Progenitor cell of endocrine pancreas (in vitro differentiated cells): Measurements from ENCODE around the gene WDR18. TPM values are rescaled to one million over a fixed set of nuclear protein-coding genes. Genes with fewer than 3 reads are reported as not detected.

Experiments
- DNase-seq: peaks from one replicate; pipeline ENCODE4 v3.0.0; 2021; ENCODE audit warnings: low spot score; ENCODE audit not compliant: unreplicated experiment
- H3K27ac Mint-ChIP-seq: 2 replicates; pipeline ENCODE4 v1.8.0; 2021; ENCODE audit warnings: mild to moderate bottlenecking, moderate library complexity, mixed read lengths
- H3K27me3 Mint-ChIP-seq: 2 replicates; pipeline ENCODE4 v1.8.0; 2021; ENCODE audit warnings: mixed read lengths
- H3K36me3 Mint-ChIP-seq: 2 replicates; pipeline ENCODE4 v1.8.0; 2022; ENCODE audit warnings: mixed read lengths; ENCODE audit not compliant: insufficient read depth
- H3K4me1 Mint-ChIP-seq: 2 replicates; pipeline ENCODE4 v1.8.0; 2021; ENCODE audit warnings: low read depth, mixed read lengths
- H3K4me3 Mint-ChIP-seq: 2 replicates; pipeline ENCODE4 v1.8.0; 2021; ENCODE audit warnings: low read depth, mild to moderate bottlenecking, moderate library complexity, mixed read lengths
- H3K9me3 Mint-ChIP-seq: 2 replicates; pipeline ENCODE4 v1.8.0; 2021; ENCODE audit warnings: low read depth, mixed read lengths
- CTCF ChIP-seq: fragments of 200-600 bp; sonication (generic); IDR thresholded peaks from one replicate; pipeline ENCODE4 v1.5.0; 2021; ENCODE audit warnings: antibody characterized with exemption, mild to moderate bottlenecking; ENCODE audit not compliant: unreplicated experiment
- total RNA-seq: library from RNA; stranded (reverse); gene quantifications from 2 replicates; pipeline ENCODE4 v1.2.1, GENCODE V29; 2021

The WDR18 gene
- total RNA-seq, 1 donor from 2014 or later = 72.3 TPM

DNA sequence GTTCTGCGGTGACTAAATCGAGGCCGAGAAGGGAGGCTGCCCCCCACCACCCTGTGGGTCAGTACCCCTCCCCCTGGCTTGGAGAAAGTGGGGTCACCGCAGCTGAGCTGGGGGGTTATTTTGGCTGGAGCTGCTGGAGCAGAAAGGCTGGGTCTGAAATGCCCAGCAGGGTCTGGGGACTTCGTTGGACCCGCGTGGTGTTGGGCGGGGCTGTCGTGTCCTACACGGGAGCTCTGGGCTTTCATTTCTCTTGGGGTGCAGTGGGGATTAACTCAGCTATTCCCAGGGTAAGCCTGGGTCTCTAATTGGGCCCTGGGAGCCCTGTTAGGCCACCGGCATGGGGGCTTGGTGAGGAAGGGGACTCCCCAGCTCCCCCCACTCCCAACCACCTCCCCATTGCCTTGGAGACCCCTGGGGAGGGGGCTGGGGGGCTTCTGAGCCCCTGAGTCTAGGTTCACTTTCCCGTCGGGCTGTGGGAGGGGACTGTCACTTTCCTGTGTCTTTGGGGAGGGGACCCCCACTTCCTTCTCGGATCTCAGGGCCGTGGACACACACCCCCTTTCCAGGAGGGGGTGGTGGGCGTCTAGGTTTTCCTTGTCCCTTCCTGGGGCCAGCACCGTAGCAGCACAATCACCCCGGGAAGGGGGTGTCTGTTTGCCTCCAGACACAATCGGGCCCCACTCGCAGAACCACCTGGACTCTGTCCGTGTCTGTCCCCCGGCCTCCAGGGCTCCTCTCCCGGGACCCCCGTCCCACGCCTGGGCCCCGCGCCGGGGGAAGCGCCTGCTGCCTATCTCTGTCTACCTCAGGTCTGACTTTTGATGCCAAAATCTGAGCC lies 10.2 kb upstream of the WDR18 start:
- DNase-seq = no peak
- no peak overlapping the region for H3K4me3 Mint-ChIP-seq
- H3K27me3 Mint-ChIP-seq = no peaks in the 10 kb centered on the region
- peaks cover 3% of the 10 kb centered on the region for H3K9me3 Mint-ChIP-seq
- no peak overlapping the region for H3K27ac Mint-ChIP-seq
- no peak for TF ChIP-seq CTCF
- peaks cover 16% of the 10 kb centered on the region for H3K36me3 Mint-ChIP-seq
- no peaks in the 10 kb centered on the region for H3K4me1 Mint-ChIP-seq

DNA sequence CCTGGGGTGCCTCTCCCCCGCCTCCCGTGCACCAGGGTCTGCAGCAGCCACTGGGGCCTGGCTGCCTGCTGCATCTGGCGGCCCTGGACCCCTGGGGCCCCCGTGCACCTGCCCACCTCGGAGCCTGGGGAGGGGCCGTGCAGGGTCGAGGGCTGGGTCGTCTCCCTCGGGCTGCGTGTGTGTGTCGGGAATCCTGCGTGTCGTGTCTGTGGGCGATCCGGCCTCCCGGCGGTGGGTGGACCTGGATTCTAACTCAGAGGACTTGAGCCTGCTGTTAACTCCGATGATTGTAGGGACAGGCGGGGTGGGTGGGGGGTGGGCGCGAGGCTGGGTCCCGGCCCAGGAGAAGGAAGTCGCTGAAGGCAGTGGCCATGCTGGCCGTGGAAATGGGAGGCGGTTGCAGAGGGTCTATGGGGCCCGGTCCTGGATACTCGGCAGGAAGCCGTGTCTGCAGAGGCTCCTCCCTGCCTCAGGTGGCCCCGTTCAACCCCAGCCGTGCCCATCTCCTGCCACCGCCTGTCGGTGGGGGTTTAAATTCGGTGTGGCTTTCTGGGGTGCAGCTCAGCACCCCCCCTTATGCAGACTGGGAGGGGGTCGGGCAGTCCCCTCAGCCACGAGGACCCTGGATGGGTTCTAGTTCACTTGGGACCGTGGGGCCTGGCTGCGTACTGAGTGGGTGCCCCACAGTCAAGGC lies 9.4 kb upstream of the WDR18 start:
- no peak for TF ChIP-seq CTCF
- H3K4me3 Mint-ChIP-seq = no peak overlapping the region
- peaks cover 3% of the 10 kb centered on the region for H3K9me3 Mint-ChIP-seq
- H3K36me3 Mint-ChIP-seq = peaks cover 13% of the 10 kb centered on the region
- H3K27ac Mint-ChIP-seq = peak overlapping the region; percentile 24
- DNase-seq = no peak
- H3K4me1 Mint-ChIP-seq = peaks cover 2% of the 10 kb centered on the region
- no peaks in the 10 kb centered on the region for H3K27me3 Mint-ChIP-seq

DNA sequence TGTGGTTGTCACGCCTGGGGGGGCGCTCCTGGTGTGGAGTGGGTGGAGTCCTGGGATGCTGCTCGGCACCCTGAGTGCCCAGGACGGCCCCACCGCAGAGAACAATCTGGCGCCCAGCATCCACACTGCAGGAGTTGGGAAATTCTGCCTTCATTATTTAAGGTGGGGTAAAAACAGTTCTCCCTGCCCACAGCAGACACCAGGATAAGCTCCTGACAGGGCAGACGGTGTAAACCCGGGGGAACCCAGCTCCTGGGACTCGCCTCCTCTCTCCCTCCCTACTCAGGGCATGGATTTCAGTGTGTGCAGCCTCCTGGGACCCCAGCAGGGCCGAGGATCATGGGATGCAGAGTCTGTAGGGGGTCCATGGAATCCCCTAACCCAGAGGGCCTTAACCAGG lies 7.7 kb upstream of the WDR18 start:
- H3K4me3 Mint-ChIP-seq = no peak overlapping the region
- DNase-seq = no peak
- no peak for TF ChIP-seq CTCF

DNA sequence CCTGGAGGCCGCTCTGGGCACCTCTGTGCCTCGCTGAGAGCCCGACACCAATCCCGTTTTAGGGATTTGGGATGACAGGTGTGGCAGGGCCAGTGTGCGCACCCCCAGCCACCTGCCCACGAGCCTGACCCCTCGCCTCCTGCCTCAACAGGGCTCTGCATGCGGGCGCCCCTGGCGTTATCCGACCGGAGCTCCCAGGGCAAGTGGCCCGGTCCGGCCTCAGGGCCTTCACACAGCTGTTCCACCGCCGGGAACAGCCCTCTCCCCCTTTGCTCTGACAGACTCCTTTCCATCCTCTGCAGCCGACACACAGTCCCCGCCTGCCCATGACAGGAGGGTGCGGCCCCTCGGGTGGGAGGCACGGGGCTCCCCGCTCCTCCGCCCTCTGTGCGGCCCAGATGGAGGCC lies 7.1 kb upstream of the WDR18 start:
- no peak for DNase-seq
- Mint-ChIP-seq H3K4me3 (no peak overlapping the region), H3K27me3 (no peaks in the 10 kb centered on the region), H3K9me3 (no peaks in the 10 kb centered on the region), H3K36me3 (peaks cover 3% of the 10 kb centered on the region), H3K27ac (no peak overlapping the region), H3K4me1 (peaks cover 10% of the 10 kb centered on the region)
- no peak for TF ChIP-seq CTCF

More for the DNA sequence above, 7.7 kb upstream of the WDR18 start:
- Mint-ChIP-seq H3K4me1 (peaks cover 10% of the 10 kb centered on the region), H3K9me3 (no peaks in the 10 kb centered on the region), H3K27ac (no peak overlapping the region), H3K36me3 (peaks cover 3% of the 10 kb centered on the region), H3K27me3 (no peaks in the 10 kb centered on the region)

DNA sequence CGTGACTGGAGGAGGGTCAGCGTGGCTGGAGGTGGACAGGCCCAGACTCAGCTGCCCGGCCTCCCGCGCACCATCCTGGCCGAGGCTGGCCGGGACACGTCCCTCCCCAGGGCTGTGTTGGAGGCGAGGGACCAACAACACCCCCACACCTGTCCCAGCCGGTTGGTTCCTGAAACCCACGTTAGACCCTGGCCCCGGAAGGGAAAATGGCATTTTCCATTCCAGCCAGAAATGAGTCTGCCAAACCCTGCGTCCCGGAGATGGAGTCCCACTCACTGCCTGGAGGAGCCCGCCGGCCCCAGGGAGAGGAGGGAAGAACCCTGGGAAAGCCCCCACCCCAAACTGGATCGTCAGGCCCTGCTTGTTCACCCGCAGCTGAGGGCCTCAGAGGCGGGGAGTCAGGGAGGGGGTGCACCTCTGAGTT lies 4.8 kb upstream of the WDR18 start:
- Mint-ChIP-seq H3K27me3 (no peaks in the 10 kb centered on the region), H3K4me1 (peaks cover 10% of the 10 kb centered on the region), H3K36me3 (no peaks in the 10 kb centered on the region), H3K9me3 (no peaks in the 10 kb centered on the region), H3K27ac (no peak overlapping the region), H3K4me3 (no peak overlapping the region)
- TF ChIP-seq CTCF = no peak
- no peak for DNase-seq
